Adipose tissue (tissue), 3 donors: ENCODE measurements around the gene RHOV. TPM values are rescaled to one million over a fixed set of nuclear protein-coding genes. Genes with fewer than 3 reads are reported as not detected.
"Not testable (repeated sequence)": the region's sequence is repeated elsewhere in the genome, so short reads cannot be mapped to it uniquely, and the experiment has no call there.

Experiments used
- H3K27ac ChIP-seq: one replicate; pipeline ENCODE4 v1.5.1; 2013; ENCODE audit warnings: low read depth, low read length
- WGBS, 3 donors: extraction: QIAGEN DNeasy Blood & Tissue Kit; methylation state at CpG; one replicate each; pipeline ENCODE4 v1.1.7; 2013; 5-methylcytosine and 5-hydroxymethylcytosine counted together
- polyA plus RNA-seq, 3 donors: library from polyadenylated mRNA; stranded (reverse); fragments of 200-250 nt; gene quantifications; one replicate each; pipeline ENCODE4 v1.2.3, GENCODE V29; 2013
- donor health status: healthy with polysubstance abuse.
- donor health status: Bipolar disorder and iron deficiency.
- donor health status: healthy.

RHOV gene
- polyA plus RNA-seq, 3 donors, result 0.30 to 14.6 TPM; not detected in 1

DNA sequence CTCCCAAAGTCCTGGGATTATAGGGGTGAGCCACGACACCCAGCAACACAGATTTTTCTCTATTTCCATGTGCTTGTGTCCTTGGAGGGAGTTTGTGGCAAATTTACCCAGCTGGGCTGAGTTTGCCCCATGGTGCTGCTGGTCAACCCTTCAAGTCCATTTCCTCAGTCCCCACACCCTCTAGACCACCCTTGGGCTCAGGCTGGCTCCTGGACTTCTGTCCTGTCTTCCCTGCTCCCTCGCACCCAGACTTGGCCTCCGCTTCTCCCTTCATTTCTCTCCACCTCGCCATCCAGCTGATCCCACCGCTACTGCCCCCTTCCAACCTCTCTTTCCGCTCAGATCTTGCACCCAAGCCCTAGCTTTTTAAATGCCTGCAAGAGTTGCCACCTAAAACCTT lies 7.3 kb upstream of the RHOV start:
- 96 to 99% (median 96%) methylated on average over 6 of the region's 6 CpGs for WGBS, 3 donors
- no peak overlapping the region for H3K27ac ChIP-seq

DNA sequence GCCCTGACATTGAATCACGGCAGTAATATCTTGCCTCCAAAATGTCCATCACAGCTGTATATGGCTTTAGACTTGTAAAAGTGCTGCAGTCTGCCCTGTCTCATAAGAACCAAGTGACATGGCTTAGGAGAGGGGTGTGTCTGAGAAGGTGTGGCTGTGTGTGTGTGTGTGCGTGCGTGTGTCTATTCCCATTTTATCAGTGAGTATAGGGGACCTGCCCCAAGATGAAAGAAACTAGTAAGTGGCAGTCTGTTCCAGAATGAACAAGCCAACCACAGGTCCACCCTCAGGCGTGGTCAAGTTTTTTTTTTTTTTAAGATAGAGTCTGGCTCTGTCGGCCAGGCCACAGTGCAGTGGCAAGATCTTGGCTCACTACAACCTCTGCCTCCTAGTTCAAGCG lies 5.6 kb upstream of the RHOV start:
- no peak overlapping the region for H3K27ac ChIP-seq
- 77 to 90% (median 88%) methylated on average over 6 of the region's 6 CpGs for WGBS, 3 donors

DNA sequence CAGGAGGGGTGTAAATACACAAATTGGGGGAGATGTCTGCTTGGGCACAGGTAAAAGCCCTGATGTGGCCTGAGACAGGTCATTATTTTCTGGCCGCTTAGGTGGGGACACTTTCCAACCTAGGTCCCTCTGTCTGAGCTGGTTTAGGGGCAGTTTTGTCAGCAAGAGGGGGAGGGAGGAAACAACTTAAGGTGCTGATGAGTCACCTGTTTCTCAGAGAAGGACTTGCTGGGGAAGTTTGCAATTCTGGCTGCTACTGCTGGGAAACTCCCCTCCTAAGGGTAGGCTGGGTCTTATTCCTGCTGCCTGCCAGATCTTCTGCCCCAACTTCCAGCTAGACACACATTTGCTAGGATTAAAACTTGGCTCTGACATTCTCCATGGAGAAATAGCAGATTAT lies 4.8 kb upstream of the RHOV start:
- H3K27ac ChIP-seq, result no peak overlapping the region
- WGBS, 3 donors, result 86 to 95% (median 94%) methylated on average over 1 of the region's 1 CpG

DNA sequence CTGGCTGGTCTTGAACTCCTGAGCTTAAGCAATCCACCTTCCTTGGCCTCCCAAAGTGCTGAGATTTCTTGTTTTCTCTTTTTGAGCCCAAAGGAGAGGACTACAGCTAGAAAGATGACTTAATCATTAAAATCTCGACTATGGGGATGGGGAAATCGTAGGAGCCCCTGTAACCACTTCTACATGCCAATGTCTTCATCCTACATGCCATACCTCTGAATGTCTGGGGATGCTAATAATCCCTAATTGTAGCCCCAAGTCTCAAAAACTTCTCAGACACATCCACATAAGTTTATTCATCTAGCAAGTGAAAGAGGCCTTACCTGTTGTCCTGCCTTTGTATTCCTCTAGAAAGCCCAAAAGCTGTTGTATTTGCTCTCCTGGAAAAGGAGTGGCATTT lies 3.7 kb upstream of the RHOV start:
- H3K27ac ChIP-seq, result no peak overlapping the region
- WGBS, 3 donors, result 43 to 64% (median 55%) methylated on average over 2 of the region's 2 CpGs

DNA sequence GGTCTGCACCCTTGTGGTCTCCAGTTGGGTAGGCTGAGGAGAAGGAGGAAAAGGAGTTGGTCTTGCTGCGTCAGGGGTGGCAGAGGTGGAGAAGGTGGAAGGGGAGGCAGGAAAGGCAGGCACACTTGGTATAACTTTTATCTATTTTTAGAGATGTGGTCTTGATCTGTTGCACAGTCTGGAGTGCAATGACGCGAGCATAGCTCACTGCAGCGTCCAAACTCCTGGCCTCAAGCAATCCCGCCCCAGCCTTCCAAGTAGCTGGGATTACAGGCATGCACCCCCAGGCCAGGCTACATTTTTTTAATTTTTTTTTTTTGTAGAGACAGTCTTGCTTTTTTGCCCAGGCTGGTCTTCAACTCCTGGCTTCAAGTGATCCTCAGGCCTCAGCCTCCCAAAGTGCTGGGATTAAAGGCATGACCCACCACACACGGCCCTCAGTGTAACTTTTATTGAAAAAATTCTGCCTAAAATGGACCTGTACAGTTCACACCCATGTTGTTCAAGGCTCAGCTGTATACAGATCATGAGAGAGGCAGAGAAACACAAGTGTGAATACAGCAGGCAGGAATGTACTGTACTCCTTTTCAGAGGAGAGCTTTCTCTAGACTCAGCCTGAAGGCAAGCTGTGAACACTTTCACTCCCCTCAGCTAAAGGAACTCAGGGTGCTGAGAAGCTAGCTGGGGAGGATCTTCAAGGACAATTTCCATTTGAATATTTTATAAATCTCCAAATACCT lies 2.1 kb upstream of the RHOV start:
- WGBS, 3 donors, result 81 to 92% (median 88%) methylated on average over 6 of the region's 6 CpGs
- H3K27ac ChIP-seq, result no peak overlapping the region

DNA sequence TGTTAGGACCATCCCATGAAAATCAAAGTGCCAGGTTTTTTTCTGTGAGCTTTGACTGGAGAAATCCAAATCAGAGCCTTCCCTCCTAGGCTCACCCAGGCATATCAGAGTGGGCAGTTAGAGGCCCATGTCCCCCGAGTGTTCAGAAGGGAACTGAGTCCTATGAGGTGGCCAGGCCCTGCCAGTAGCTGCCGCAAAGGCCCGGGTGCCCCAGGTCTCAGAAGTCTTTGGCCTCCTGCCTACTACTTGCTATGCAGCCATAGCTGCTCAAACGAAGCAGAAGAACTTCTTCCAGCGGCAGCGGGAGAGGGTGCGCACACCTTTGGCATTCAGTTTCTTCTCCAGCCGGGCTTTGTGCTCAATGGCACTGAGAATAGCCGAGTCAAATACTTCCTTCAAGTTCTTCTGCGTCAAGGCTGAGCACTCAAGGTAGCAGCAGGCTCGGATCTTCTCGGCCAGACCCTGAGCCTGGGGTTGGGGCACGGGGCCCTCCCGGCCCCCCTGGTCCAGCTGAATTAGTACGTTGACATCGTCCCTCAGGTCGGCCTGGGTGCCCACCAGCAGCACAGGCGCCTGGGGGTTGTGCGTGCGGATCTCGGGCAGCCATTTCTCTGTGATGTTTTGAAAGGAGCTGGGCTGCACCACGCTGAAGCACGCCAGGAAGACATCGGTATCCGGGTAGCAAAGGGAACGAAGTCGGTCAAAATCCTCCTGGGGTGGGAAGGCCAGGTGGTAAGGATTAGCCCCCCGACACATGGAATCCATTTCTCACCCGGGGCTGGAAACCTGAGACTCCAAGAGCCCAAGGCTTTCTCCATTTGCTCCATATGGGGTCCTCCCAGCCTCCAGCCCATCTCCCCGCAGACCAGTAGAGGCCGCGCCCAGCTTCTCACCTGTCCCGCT lies 992 bp downstream of the RHOV start:
- 29 to 65% (median 62%) methylated on average over 33 of the region's 33 CpGs for WGBS, 3 donors
- H3K27ac ChIP-seq, result no peak overlapping the region

DNA sequence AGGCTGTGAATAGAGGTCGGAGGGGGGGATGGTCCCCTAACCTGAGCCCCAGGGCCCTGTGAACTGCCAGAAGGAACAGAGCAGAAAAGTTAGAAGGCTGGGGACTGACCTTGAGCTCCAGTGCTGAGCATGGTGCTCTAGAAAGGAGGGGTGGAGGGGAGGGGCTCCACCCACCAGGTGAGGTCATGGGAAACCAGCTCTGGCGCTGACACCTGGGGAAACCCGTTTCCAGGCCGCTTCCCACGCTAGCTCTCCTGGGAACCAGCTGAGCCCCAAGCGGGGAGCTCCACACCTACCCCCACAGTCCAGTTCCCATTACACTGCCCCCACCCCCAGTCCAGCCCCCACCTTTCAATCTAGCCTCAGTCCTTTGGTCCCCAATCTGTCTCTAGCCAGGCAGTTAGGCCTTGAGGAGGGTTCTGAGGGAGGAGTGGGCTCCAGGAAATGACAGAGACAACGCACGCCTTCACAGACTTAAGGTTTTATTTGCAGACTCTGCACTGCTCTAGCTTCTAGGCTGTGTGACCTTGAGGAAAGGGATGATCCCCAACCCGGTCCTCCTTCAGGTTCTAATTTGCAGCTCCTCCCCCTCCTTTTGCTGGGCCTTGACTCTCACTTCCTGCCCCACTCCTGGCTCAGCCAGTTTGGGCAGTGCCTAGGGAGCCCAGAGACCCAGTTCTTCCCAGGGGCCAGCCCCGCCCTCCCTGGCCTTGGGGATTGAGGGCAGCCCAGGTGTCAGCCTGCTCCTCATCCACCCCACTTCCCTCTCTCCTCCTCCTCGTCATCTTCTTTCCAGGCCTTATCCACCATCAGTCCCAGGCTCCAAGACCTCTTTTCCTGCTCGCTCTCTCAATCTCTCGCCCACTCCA lies 2.1 kb downstream of the RHOV start:
- H3K27ac ChIP-seq, result no peak overlapping the region
- 25 to 87% (median 84%) methylated on average over 13 of the region's 13 CpGs for WGBS, 3 donors

DNA sequence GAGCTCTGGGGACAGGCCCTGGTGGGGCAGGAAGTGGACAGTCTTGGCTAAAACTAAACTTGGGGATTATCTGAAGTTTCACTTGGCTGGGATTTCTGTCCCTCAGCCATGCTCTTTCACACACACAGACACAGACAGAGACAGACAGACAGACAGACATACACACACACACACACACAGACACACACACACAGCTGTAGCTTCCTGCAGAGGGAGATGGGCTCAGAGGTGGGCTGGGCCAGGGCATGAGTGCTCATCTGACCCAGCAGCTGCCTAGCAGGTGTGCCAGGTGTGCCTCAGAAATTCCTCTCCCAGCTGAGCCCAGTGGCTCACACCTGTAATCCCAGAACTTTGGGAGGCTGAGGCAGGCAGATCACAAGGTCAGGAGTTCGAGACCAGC lies 3.3 kb downstream of the RHOV start:
- 50 to 100% (median 93%) methylated on average over 1 of the region's 1 CpG for WGBS, 3 donors

DNA sequence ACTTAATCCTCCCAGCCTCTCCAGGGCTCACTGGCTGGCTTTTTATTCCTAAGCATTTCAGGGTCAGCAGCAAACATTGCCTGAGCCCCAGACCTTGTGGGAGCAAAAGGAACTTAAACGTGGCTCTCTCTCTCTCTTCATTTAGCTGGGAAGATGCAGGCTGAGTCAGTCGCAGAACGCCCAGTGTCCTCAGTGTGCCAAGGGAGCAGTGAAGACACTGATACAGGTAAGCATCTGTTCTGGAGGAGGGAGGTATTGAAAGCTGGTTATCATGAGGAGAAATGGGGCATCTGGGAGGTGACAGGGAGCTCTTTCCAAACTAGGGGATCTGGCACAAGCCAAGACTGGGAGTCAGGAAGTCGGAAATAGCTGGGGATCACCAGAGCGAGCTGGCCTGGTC lies 4.3 kb downstream of the RHOV start:
- 71 to 79% (median 73%) methylated on average over 5 of the region's 5 CpGs for WGBS, 3 donors
- H3K27ac ChIP-seq, result no peak overlapping the region

More for the DNA sequence above, 3.3 kb downstream of the RHOV start:
- no peak overlapping the region for H3K27ac ChIP-seq

DNA sequence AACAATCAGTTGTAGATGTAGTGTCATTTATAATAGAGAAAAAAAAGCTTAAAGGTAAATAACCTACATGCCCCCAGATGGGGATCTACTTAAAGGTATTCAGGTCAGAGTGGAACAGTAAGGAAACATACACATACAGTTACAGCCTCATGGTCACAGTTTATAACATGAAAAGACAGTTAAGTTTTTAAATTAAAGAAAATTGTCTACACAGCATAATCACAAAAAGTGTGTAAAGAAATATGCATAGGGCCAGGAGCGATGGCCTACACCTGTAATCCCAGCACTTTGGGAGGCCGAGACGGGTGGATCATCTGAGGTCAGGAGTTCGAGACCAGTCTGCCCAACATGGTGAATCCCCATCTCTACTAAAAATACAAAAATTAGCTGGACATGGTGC lies 6.8 kb downstream of the RHOV start:
- H3K27ac ChIP-seq, result no peak overlapping the region
- WGBS, 3 donors, result 97 to 99% (median 98%) methylated on average over 4 of the region's 4 CpGs

DNA sequence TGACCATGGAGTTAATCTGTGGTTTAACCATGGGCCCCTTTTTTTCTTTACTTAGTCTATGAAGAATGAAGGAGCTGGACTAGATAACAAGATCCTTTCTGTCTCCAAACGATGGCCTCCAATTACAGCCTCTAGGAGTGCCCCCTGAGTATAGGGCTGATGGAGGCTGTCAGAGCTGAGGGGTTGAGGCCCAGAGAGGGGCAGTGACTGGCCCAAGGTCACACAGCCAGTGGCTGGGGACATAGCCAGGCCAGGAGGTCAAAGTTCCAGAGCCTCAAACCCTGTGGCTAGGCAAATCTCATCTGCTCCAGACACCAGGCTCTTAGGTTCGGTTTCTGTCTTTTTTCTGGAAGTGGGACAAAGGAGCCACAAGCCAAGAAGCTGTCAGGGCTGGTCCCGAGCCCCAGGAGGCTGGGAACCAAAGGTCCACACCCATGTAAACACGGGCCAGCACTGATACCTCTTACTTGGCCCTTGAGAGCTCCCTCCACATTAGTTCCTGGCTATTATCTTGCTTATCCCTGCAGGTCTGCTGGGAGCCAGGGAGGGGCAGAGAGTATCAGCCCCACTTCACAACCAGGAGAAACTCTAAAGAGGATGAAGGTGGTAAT lies 10.3 kb downstream of the RHOV start:
- no peak overlapping the region for H3K27ac ChIP-seq
- WGBS, 3 donors, result 17 to 58% (median 45%) methylated on average over 4 of the region's 4 CpGs

DNA sequence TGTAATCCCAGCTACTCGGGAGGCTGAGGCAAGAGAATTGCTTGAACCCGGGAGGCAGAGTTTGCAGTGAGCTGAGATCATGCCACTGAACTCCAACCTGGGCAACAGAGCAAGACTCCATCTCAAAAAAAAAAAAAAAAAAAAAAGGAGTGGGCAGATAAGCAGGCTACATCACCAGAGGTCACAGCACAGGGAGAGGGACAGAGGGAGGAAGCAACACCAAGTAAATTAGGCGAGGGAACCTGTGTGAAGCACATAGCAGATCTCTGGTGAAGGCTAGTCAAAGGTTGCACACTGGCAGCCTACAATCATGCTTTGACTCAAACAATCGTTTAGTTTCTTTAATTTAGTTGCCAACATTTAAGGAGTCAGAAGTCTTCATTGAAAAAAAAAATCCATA lies 12.9 kb downstream of the RHOV start:
- H3K27ac ChIP-seq, result not testable (repeated sequence)
- WGBS, 3 donors, result 70 to 76% (median 74%) methylated on average over 4 of the region's 4 CpGs

DNA sequence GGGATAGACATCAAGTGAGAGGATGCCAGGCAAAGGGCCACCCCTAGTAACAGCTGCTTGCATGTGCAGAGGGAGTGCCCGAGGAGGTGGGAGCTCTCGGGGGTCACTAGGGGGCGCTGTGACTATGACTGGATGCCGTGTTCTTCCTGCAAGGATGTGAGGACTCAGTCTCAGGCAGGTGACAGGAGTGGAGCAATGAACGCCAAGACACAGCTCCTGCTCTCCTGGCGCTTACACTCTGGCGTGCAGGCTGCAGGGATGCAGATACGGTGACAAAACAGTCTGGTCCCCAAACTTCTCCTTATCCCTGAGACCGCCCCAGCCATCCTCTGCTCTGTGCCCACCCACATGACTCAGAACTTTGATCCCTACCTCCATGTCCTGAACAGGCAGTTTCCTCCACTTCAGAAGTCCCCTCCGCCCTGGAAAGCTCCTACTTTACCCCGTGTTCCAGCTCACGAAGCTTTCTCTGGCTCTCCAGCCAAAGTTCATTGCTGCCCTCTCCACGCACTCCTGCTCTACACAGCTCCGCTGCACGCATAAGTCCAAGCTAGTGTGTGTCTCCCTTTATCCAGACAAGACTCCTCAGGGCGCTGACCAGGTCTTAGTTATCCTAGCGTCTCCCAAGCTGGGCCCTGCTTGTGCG lies 14.7 kb downstream of the RHOV start:
- no peak overlapping the region for H3K27ac ChIP-seq
- WGBS, 3 donors, result 40 to 50% (median 45%) methylated on average over 18 of the region's 18 CpGs

DNA sequence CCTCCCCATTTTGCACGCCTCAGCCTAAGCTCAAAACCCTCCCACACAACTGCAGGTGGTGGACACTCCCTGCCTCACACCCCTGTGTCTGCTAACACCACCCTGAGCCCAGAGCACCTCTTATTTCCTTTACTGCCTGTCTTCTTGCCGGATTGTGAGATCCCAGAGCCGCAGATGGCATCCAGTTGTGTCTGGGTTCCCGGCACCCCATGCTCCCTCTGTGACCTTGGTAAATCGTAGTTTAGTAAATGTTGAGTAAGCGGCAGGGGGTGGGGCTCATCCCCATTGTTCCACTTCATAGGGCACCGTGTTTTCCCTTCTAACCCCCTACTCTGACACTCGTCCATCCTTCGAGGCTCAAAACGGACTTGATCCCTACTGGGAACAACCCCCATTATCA lies 15.3 kb downstream of the RHOV start:
- WGBS, 3 donors, result 36 to 66% (median 61%) methylated on average over 10 of the region's 10 CpGs

DNA sequence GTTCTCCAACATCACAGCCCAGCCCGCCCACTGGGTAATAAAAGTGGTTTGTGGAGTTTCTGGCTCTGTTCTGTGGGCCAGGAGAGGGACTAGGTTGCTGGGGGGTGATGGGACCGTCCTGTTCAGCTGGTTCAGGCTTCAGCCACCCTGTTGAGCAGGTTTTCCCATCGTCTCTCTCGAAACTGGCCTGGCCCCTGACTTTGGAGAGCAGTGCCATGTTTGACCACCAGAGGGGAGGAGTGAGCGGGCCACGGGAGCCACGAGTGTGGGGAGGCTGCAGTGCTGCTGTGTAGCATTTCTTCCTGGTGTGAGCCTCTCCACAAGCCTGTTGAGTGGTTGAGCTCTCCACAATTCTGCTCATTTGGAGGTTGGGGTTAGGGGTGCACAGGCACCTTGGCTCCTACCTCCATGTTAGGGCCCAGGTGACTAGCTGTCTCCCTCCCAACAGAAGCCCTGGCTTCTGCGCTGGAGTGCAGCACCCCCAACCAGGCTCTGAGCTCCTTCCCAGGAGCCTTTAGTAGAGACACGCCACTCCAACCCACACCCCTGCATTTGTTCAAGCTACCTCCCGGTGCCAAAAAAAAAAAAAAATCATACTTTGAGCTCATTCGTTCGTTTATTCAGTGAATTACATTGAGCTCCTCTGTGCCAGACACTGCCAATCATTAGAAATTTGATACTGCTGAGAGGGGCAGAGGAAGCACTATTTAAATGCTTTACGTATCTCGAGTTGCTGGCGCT lies 16.3 kb downstream of the RHOV start:
- 21 to 29% (median 29%) methylated on average over 15 of the region's 15 CpGs for WGBS, 3 donors
- H3K27ac ChIP-seq, result no peak overlapping the region

More for the DNA sequence above, 15.3 kb downstream of the RHOV start:
- H3K27ac ChIP-seq, result no peak overlapping the region

DNA sequence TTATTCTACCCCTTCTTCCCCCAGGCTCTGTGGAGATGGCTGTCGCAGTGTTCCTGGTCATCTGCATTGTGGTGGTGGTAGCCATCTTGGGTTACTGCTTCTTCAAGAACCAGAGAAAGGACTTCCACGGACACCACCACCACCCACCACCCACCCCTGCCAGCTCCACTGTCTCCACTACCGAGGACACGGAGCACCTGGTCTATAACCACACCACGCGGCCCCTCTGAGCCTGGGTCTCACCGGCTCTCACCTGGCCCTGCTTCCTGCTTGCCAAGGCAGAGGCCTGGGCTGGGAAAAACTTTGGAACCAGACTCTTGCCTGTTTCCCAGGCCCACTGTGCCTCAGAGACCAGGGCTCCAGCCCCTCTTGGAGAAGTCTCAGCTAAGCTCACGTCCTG lies 17.3 kb downstream of the RHOV start:
- no peak overlapping the region for H3K27ac ChIP-seq
- 62 to 73% (median 71%) methylated on average over 8 of the region's 8 CpGs for WGBS, 3 donors

DNA sequence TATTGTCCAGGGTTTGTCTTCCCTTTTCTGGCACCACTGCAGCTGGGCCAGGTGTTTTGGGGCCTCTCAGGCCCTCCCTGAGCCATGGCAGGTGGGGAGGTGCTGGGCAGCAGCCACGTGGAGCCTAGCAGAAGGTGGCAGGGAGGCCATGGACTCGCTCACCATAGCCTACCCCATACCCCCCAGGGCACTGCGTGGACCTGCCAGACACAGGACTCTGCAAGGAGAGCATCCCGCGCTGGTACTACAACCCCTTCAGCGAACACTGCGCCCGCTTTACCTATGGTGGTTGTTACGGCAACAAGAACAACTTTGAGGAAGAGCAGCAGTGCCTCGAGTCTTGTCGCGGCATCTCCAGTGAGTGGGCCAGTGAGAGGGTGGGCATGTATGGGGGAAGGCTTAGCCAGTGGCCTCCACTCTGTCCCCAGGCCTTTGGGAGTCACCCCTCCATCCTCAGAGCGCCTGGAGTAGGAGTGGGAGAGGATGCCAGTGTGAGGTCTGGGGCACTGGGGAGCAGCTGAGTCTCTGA lies 18.3 kb downstream of the RHOV start:
- H3K27ac ChIP-seq, result no peak overlapping the region
- 83 to 84% (median 84%) methylated on average over 13 of the region's 13 CpGs for WGBS, 3 donors
